Activated naive CD4-positive, alpha-beta T cell treated with anti-CD3 and anti-CD28 coated beads, Interleukin-2, amount 10 ng/mL, durations not matched to agents 7 days and 5 days (primary cell): ENCODE results near the gene TXLNA.
"Not testable (repeated sequence)": the region's sequence is repeated elsewhere in the genome, so short reads cannot be mapped to it uniquely, and the experiment has no call there.

ENCODE experiments used
- CTCF ChIA-PET: fragments of 350-600 bp; sonication (Branson Sonifier 250); formaldehyde crosslinking; loops from one replicate; lab custom pipeline; 2021; ENCODE audit warnings: antibody characterized with exemption; lab: Charles Lee
- DNase-seq: peaks from one replicate; pipeline ENCODE4 v3.0.0-alpha.2; 2020
- H3K27ac Mint-ChIP-seq: one replicate; pipeline ENCODE4 v1.8.0; 2021; ENCODE audit warnings: mild to moderate bottlenecking, moderate library complexity, mixed read lengths
- H3K27me3 Mint-ChIP-seq: one replicate; pipeline ENCODE4 v1.8.0; 2021; ENCODE audit warnings: mild to moderate bottlenecking, mixed read lengths
- H3K36me3 Mint-ChIP-seq: one replicate; pipeline ENCODE4 v1.8.0; 2021; ENCODE audit warnings: mixed read lengths
- H3K4me1 Mint-ChIP-seq: one replicate; pipeline ENCODE4 v1.8.0; 2021; ENCODE audit warnings: mixed read lengths
- H3K4me3 Mint-ChIP-seq: one replicate; pipeline ENCODE4 v1.8.0; 2021; ENCODE audit warnings: mild to moderate bottlenecking, moderate library complexity, mixed read lengths
- H3K9me3 Mint-ChIP-seq: one replicate; pipeline ENCODE4 v1.8.0; 2021; ENCODE audit warnings: mixed read lengths

TXLNA gene

DNA sequence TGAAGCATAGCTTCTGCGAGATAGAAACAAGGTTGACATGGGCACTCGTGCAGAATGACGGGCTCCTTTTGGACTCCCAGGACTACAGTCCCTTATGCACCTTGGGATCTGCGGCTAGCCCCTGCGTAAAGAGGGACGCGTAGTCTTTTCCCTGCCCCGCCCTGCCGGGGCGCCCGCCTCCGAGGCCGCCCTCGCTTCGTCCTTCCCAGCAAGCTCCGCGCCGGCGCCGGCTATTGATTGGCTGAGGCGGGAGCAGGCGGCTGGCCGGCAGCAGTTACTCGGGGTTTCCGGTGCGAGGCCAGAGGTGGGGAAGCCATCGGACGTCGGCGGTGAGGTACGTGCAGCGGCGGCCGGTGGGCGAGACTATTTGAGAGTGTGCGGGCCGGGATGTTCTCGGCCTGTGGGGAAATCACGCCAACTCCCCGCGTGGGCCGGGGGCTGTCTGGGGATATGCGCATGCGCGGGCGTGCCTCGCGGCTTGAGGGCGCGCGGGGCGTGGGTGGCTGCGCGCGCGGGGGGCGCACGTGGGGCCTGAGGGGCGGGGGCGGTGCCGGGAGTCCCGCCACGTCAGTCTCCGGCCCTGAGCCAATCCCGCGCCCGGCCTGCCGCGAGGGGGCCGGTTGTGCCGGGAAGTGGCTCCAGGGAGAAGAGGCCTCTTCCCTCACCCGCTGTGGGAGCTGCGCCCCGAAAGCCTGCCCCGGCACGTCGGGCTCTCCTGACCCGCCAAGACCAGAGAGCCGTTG, at the start of gene TXLNA:
TXLNA (plus strand) TSS at position 233 of the 743 bp plus-strand sequence. CDS start 671 bp downstream, outside the sequence.
- Mint-ChIP-seq H3K36me3 (peaks cover 40% of the 10 kb centered on the region), H3K4me3 (peak within 1 kb of the TSS; percentile 91), H3K27ac (peak within 1 kb of the TSS; percentile 94), H3K27me3 (peaks cover 4% of the 10 kb centered on the region), H3K9me3 (no peaks in the 10 kb centered on the region), H3K4me1 (peaks cover 47% of the 10 kb centered on the region)
- CTCF ChIA-PET: interaction anchor here (0.6 to 1.2 kb wide), 3 partner anchors 20 to 36 kb away, joined by 3 to 7 read pairs (median 4); no protein-coding TSS in a partner anchor
- DNase-seq: peak; percentile 93

GRCh38 chr1:32133950-32134280, 45.6 kb upstream of the TXLNA start:
- not testable (repeated sequence) for H3K27ac Mint-ChIP-seq

DNA sequence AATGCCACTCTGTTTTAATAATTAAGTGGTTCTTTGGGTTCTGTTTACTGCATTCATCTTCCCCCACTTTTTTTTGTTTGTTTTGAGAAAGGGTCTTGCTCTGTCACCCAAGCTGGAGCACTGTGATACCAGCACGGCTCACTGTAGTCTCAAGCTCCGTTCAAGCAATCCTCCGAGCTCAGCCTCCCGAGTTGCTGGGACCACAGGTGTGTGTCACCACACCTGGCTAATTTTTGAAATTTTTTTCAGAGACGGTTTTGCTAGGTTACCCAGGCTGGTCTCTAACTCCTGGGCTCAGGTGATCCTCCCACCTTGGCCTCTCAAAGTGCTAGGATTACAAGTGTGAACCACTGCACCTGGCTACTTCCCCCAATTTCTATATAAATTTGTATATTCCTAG, 42.4 kb upstream of the TXLNA start:
- H3K4me1 Mint-ChIP-seq: peaks cover 23% of the 10 kb centered on the region
- CTCF ChIA-PET: no interaction called here

More at GRCh38 chr1:32133950-32134280, 45.6 kb upstream of the TXLNA start:
- H3K27me3 Mint-ChIP-seq, CTCF ChIA-PET, DNase-seq, H3K4me3 Mint-ChIP-seq, H3K9me3 Mint-ChIP-seq: not testable (repeated sequence)
- Mint-ChIP-seq H3K36me3 (peaks cover 23% of the 10 kb centered on the region), H3K4me1 (peaks cover 23% of the 10 kb centered on the region)

DNA sequence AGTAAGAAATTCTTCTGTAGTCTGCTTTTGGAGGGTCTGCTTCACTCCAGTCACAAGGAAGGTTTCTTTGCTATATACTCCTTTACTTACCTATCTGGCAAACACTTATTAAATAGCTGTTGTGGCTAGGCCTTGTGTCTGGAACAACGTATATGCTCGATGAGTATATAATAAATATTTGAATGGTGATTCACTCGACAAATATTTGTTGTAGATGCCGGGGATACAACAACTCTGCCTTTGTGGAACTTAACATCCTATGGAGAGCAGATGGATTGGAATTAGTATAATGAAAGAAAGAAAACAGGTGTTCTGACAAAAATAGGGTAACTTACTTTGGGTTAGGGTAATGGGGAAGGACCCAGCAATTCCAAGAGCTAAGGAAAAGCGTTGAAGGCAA, 40.5 kb upstream of the TXLNA start:
- no peaks in the 10 kb centered on the region for H3K9me3 Mint-ChIP-seq
- no peak overlapping the region for H3K4me3 Mint-ChIP-seq
- H3K36me3 Mint-ChIP-seq: peaks cover 18% of the 10 kb centered on the region
- no peaks in the 10 kb centered on the region for H3K27me3 Mint-ChIP-seq
- CTCF ChIA-PET: no interaction called here
- DNase-seq: no peak
- H3K4me1 Mint-ChIP-seq: peaks cover 26% of the 10 kb centered on the region
- no peak overlapping the region for H3K27ac Mint-ChIP-seq

More for the DNA sequence above, 42.4 kb upstream of the TXLNA start:
- Mint-ChIP-seq H3K36me3 (peaks cover 19% of the 10 kb centered on the region), H3K4me3 (no peak overlapping the region), H3K9me3 (no peaks in the 10 kb centered on the region), H3K27ac (no peak overlapping the region), H3K27me3 (no peaks in the 10 kb centered on the region)
- no peak for DNase-seq

GRCh38 chr1:32142446-32143301, 36.8 kb upstream of the TXLNA start:
- H3K4me1 Mint-ChIP-seq: peaks cover 30% of the 10 kb centered on the region
- H3K4me3 Mint-ChIP-seq: no peak overlapping the region
- CTCF ChIA-PET: interaction anchor here (1.4 kb wide), 1 partner anchor 15 kb away, joined by 3 read pairs; no protein-coding TSS in a partner anchor
- H3K9me3 Mint-ChIP-seq: peaks cover 2% of the 10 kb centered on the region
- no peak overlapping the region for H3K27ac Mint-ChIP-seq
- DNase-seq: no peak
- peaks cover 15% of the 10 kb centered on the region for H3K36me3 Mint-ChIP-seq
- no peaks in the 10 kb centered on the region for H3K27me3 Mint-ChIP-seq

DNA sequence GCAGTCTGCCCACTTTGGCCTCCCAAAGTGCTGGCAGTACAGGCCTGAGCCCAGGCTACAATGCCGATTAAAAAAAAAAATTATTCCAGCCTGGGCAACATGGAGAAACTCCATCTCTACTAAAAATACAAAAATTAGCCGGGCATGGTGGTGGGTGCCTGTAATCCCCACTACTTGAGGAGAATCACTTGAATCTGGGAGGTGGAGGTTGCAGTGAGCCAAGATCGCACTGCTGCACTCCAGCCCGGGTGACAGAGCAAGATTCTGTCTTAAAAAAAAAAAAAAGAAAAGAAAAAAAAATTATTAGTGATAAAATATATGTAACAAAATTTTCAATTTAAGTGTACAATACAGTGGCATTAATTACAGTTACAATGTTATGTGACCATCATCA, 36.2 kb upstream of the TXLNA start:
- not testable (repeated sequence) for H3K27me3 Mint-ChIP-seq, H3K9me3 Mint-ChIP-seq, H3K4me3 Mint-ChIP-seq, H3K27ac Mint-ChIP-seq, DNase-seq
- CTCF ChIA-PET: interaction anchor here (1.4 kb wide), 1 partner anchor 16 kb away, joined by 3 read pairs; no protein-coding TSS in a partner anchor
- H3K4me1 Mint-ChIP-seq: peaks cover 25% of the 10 kb centered on the region
- peaks cover 19% of the 10 kb centered on the region for H3K36me3 Mint-ChIP-seq

DNA sequence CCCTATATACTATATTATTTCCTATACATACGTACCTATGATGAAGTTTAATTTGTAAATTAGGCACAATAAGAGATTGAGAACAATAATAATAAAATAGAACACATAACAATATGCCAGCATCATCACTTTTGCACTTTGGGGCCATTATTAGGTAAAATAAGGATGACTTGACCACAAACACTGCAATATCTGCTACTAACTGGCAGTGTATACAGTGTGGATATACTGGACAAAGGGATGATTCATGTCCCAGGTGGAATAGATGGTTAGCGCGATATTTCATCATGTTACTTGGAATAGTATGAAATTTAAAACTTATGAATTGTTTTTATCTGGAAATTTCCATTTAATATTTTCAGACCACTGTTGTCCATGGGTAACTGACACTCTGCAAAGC, 35.4 kb upstream of the TXLNA start:
- CTCF ChIA-PET: interaction anchor here (1.2 kb wide), 1 partner anchor 72 kb away, joined by 3 read pairs; no protein-coding TSS in a partner anchor
- Mint-ChIP-seq H3K9me3 (peaks cover 12% of the 10 kb centered on the region), H3K27ac (no peak overlapping the region), H3K36me3 (peaks cover 19% of the 10 kb centered on the region), H3K27me3 (no peaks in the 10 kb centered on the region), H3K4me1 (peaks cover 17% of the 10 kb centered on the region), H3K4me3 (no peak overlapping the region)
- DNase-seq: no peak

GRCh38 chr1:32147799-32148198, 31.7 kb upstream of the TXLNA start:
- peaks cover 15% of the 10 kb centered on the region for H3K9me3 Mint-ChIP-seq
- H3K27me3 Mint-ChIP-seq, H3K27ac Mint-ChIP-seq, DNase-seq, H3K4me3 Mint-ChIP-seq, CTCF ChIA-PET: not testable (repeated sequence)
- peaks cover 12% of the 10 kb centered on the region for H3K4me1 Mint-ChIP-seq
- H3K36me3 Mint-ChIP-seq: peaks cover 24% of the 10 kb centered on the region

- Mint-ChIP-seq H3K4me3 (no peak overlapping the region), H3K27me3 (no peaks in the 10 kb centered on the region), H3K9me3 (peaks cover 15% of the 10 kb centered on the region), H3K4me1 (no peaks in the 10 kb centered on the region), H3K27ac (no peak overlapping the region), H3K36me3 (peaks cover 26% of the 10 kb centered on the region)
- DNase-seq: no peak
- CTCF ChIA-PET: no interaction called here
Measured at GRCh38 chr1:32150847-32151246, 28.6 kb upstream of the TXLNA start.

DNA sequence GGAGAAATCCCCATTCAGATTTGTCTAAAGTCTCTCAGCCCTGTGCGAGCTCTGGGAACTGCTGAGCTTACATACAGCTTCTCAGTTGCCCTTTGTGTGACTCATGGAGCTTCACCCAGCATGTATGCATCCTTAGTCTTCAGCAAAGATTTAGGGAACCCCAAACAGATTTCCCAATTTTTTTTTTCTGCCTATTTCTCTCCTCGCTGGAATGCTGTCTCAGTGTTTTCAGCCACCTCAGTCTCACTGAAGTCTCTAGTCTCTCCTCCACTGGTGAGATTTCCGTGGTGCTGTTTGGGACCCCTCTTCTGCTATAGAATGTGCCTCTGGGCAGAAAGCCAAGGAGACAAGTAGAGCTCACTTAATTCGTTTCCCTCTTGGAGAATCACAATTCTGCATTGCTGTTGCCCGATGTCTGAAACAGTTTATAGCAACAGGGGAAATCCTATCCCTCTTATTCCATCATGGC, 28.1 kb upstream of the TXLNA start:
- Mint-ChIP-seq H3K36me3 (peaks cover 30% of the 10 kb centered on the region), H3K9me3 (peaks cover 15% of the 10 kb centered on the region), H3K27me3 (no peaks in the 10 kb centered on the region), H3K27ac (no peak overlapping the region), H3K4me1 (no peaks in the 10 kb centered on the region), H3K4me3 (no peak overlapping the region)
- DNase-seq: no peak
- CTCF ChIA-PET: no interaction called here

- H3K4me1 Mint-ChIP-seq: no peaks in the 10 kb centered on the region
Measured at GRCh38 chr1:32159189-32159588, 20.3 kb upstream of the TXLNA start.

GRCh38 chr1:32163405-32163804, 16.1 kb upstream of the TXLNA start:
- H3K4me1 Mint-ChIP-seq: no peaks in the 10 kb centered on the region
- no peaks in the 10 kb centered on the region for H3K27me3 Mint-ChIP-seq

More at GRCh38 chr1:32159189-32159588, 20.3 kb upstream of the TXLNA start:
- CTCF ChIA-PET: interaction anchor here (1.0 kb wide), 2 partner anchors 21 to 50 kb away, joined by 3 read pairs; no protein-coding TSS in a partner anchor
- Mint-ChIP-seq H3K9me3 (no peaks in the 10 kb centered on the region), H3K27me3 (no peaks in the 10 kb centered on the region), H3K27ac (no peak overlapping the region), H3K36me3 (peaks cover 57% of the 10 kb centered on the region), H3K4me3 (no peak overlapping the region)
- DNase-seq: no peak

GRCh38 chr1:32165633-32166032, 13.8 kb upstream of the TXLNA start:
- H3K9me3 Mint-ChIP-seq, H3K27me3 Mint-ChIP-seq, H3K4me3 Mint-ChIP-seq, DNase-seq, H3K4me1 Mint-ChIP-seq, H3K27ac Mint-ChIP-seq: not testable (repeated sequence)
- CTCF ChIA-PET: interaction anchor here (1.0 kb wide), 1 partner anchor 51 kb away, joined by 3 read pairs; no protein-coding TSS in a partner anchor
- peaks cover 50% of the 10 kb centered on the region for H3K36me3 Mint-ChIP-seq

More at GRCh38 chr1:32163405-32163804, 16.1 kb upstream of the TXLNA start:
- Mint-ChIP-seq H3K27ac (no peak overlapping the region), H3K9me3 (no peaks in the 10 kb centered on the region), H3K4me3 (no peak overlapping the region), H3K36me3 (peaks cover 50% of the 10 kb centered on the region)
- CTCF ChIA-PET: no interaction called here
- no peak for DNase-seq

DNA sequence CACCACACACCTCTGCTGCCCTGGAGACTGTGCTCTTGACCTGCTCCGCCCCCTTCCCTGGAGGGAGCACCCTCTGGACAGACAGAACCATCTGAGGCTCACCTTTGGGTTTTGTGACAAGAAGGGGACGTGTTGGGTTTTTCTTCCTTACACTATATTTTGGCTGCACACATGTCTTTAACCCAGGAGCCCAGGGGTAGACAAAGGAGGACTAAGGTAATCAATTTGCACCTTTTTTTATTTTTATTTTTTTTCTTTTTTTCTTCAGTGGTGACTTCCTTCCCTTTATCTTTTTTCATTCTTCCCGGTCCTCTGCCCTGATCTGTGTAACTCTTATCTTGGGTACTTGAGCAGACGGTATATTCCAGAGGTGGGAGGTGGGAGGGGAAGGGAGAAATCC, 8.5 kb upstream of the TXLNA start:
- DNase-seq: no peak
- CTCF ChIA-PET: no interaction called here

More for the DNA sequence above, 8.5 kb upstream of the TXLNA start:
- H3K9me3 Mint-ChIP-seq: no peaks in the 10 kb centered on the region
- no peak overlapping the region for H3K27ac Mint-ChIP-seq
- peaks cover 16% of the 10 kb centered on the region for H3K4me1 Mint-ChIP-seq
- H3K36me3 Mint-ChIP-seq: peaks cover 64% of the 10 kb centered on the region
- H3K4me3 Mint-ChIP-seq: no peak overlapping the region
- no peaks in the 10 kb centered on the region for H3K27me3 Mint-ChIP-seq
